HepG2 (cell line): ENCODE measurements around the gene APOC3. TPM values are rescaled to one million over a fixed set of nuclear protein-coding genes. Genes with fewer than 3 reads are reported as not detected.
A peak's percentile ranks its signal among the peaks of the same experiment; 100 is the strongest.

Source experiments
- ETV6 ChIP-seq: sonication (generic); formaldehyde crosslinking; conservative IDR thresholded peaks from 2 replicates; pipeline ENCODE4 v1.4.0; 2020; ENCODE audit warnings: missing genetic modification reagents
- GATA4 ChIP-seq: sonication (generic); IDR thresholded peaks from 2 replicates; pipeline ENCODE4 v1.6.1; 2016; ENCODE audit warnings: antibody characterized with exemption, low read depth, borderline replicate concordance
- GPN1 ChIP-seq: sonication (generic); formaldehyde crosslinking; IDR thresholded peaks from 2 replicates; pipeline ENCODE4 v1.5.1; 2020; ENCODE audit warnings: missing genetic modification reagents, borderline replicate concordance
- HOXA5 ChIP-seq: sonication (generic); formaldehyde crosslinking; IDR thresholded peaks from 2 replicates; pipeline ENCODE4 v1.4.0; 2020; ENCODE audit warnings: missing genetic modification reagents
- MAFG ChIP-seq: sonication (generic); formaldehyde crosslinking; IDR thresholded peaks from 2 replicates; pipeline ENCODE4 v1.5.1; 2020; ENCODE audit warnings: mild to moderate bottlenecking, missing genetic modification reagents
- NCOR1 ChIP-seq: fragments of 200-600 bp; sonication (generic); IDR thresholded peaks from 2 replicates; pipeline ENCODE4 v1.7.0; 2017; ENCODE audit warnings: antibody characterized with exemption, low read length, borderline replicate concordance
- NFIC ChIP-seq: IDR thresholded peaks from 2 replicates; pipeline ENCODE4 v1.6.1; 2012; ENCODE audit warnings: mild to moderate bottlenecking, low read length, inconsistent platforms
- SKI ChIP-seq: fragments of 450-650 bp; IDR thresholded peaks from one replicate; pipeline ENCODE4 v1.6.1; 2018; ENCODE audit warnings: mild to moderate bottlenecking; ENCODE audit not compliant: partially characterized antibody
- TCF7 ChIP-seq: sonication (generic); IDR thresholded peaks from 2 replicates; pipeline ENCODE4 v1.6.1; 2016; ENCODE audit warnings: antibody characterized with exemption, low read depth
- ZBTB7B ChIP-seq: sonication (generic); formaldehyde crosslinking; IDR thresholded peaks from 2 replicates; pipeline ENCODE4 v1.4.0; 2020; ENCODE audit warnings: missing genetic modification reagents
- ZMYM4 ChIP-seq: sonication (generic); formaldehyde crosslinking; IDR thresholded peaks from 2 replicates; pipeline ENCODE4 v1.8.1; 2023; ENCODE audit warnings: mild to moderate bottlenecking, missing genetic modification reagents
- ZNF547 ChIP-seq: sonication (generic); formaldehyde crosslinking; IDR thresholded peaks from 2 replicates; pipeline ENCODE4 v1.5.1; 2020; ENCODE audit warnings: mild to moderate bottlenecking, missing genetic modification reagents
- ZNF652 ChIP-seq: IDR thresholded peaks from 2 replicates; pipeline ENCODE4 v1.6.1; 2016; ENCODE audit warnings: low read depth, borderline replicate concordance
- ZNF790 ChIP-seq: sonication (generic); formaldehyde crosslinking; IDR thresholded peaks from 2 replicates; pipeline ENCODE4 v1.8.0; 2022; ENCODE audit warnings: missing genetic modification reagents, mild to moderate bottlenecking, borderline replicate concordance
- ZSCAN25 ChIP-seq: sonication (generic); formaldehyde crosslinking; IDR thresholded peaks from 2 replicates; pipeline ENCODE4 v1.8.0; 2022; ENCODE audit warnings: mild to moderate bottlenecking, missing genetic modification reagents
- polyA plus RNA-seq, 8 experiments: library from polyadenylated mRNA; depleted of rRNA in 3 of 8; stranded (reverse) in 7 of 8; unstranded in 1 of 8; fragments of >200 nt; fragmentation: Illumina TruSeq in 4 of 8; extraction: Trizol in 4 of 8; gene quantifications; 2 replicates each; pipeline versions ENCODE4 v1.2.1 to v1.2.3, GENCODE V29; 2011 to 2016; ENCODE audit warnings: low read depth in 4 of 8, missing spikeins in 1 of 8, mixed read lengths in 1 of 8; ENCODE audit not compliant: insufficient read depth in 1 of 8
- total RNA-seq, 5 experiments: library from RNA; depleted of rRNA; stranded (reverse); fragments of >200 nt; fragmentation: Illumina TruSeq; extraction: Trizol; gene quantifications; 2 replicates each; pipeline ENCODE4 v1.2.3, GENCODE V29; 2016; ENCODE audit warnings: low read depth in 1 of 5
- TF ChIP-seq, protein P1 (sequence below): sonication (generic); formaldehyde crosslinking; IDR thresholded peaks from 2 replicates; pipeline ENCODE4 v1.4.0; 2020; ENCODE audit warnings: mild to moderate bottlenecking, missing genetic modification reagents, borderline replicate concordance
- TF ChIP-seq, protein P2 (sequence below): sonication (generic); formaldehyde crosslinking; IDR thresholded peaks from 2 replicates; pipeline ENCODE4 v1.5.1; 2020; ENCODE audit warnings: missing genetic modification reagents, mild to moderate bottlenecking, borderline replicate concordance
- TF ChIP-seq, protein P3 (sequence below): sonication (generic); formaldehyde crosslinking; IDR thresholded peaks from 2 replicates; pipeline ENCODE4 v1.8.1; 2022; ENCODE audit warnings: low read depth, mild to moderate bottlenecking, missing genetic modification reagents

Gene APOC3
- total and polyA plus RNA-seq, 2 of the 13 experiments (the other 11 are each of a cell fraction or from before 2014, with no cell fraction given): 314 to 687 TPM

DNA sequence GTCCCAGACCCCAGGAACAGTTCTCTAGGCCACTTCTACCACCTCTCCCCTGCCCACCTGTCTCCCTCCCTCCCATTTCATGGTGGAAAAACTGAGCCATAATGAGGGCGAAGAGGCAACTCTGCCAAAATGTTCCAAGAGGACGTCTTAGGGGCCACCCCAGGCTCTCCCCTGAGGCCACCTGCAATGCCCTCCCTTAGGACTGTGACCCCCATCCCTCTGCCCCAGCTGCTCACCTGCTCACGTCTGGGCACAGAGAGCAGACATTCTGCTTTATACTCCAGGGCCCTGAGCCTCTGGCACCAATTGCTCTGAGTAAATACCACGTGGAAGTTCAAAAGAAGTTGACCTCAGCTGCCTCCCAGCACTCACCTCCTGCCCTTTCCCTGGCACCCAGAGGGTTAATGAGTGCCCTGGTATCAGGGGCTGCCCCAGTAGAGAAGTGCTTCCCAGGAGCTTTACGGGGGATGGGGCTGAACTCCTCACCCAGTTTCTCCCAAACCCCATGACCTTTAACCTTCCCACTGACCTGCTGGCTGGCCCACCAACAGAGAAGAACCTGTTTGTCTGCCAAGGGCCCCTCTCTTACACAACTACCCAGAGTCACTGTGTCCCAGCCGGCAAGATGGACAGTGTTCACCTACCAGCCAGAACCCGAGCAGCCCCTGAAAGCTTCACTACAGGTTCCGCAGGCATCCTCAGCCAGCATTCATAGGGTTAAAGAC lies 37.4 kb upstream of the APOC3 start (continued):
- TF ChIP-seq, protein P1, sequence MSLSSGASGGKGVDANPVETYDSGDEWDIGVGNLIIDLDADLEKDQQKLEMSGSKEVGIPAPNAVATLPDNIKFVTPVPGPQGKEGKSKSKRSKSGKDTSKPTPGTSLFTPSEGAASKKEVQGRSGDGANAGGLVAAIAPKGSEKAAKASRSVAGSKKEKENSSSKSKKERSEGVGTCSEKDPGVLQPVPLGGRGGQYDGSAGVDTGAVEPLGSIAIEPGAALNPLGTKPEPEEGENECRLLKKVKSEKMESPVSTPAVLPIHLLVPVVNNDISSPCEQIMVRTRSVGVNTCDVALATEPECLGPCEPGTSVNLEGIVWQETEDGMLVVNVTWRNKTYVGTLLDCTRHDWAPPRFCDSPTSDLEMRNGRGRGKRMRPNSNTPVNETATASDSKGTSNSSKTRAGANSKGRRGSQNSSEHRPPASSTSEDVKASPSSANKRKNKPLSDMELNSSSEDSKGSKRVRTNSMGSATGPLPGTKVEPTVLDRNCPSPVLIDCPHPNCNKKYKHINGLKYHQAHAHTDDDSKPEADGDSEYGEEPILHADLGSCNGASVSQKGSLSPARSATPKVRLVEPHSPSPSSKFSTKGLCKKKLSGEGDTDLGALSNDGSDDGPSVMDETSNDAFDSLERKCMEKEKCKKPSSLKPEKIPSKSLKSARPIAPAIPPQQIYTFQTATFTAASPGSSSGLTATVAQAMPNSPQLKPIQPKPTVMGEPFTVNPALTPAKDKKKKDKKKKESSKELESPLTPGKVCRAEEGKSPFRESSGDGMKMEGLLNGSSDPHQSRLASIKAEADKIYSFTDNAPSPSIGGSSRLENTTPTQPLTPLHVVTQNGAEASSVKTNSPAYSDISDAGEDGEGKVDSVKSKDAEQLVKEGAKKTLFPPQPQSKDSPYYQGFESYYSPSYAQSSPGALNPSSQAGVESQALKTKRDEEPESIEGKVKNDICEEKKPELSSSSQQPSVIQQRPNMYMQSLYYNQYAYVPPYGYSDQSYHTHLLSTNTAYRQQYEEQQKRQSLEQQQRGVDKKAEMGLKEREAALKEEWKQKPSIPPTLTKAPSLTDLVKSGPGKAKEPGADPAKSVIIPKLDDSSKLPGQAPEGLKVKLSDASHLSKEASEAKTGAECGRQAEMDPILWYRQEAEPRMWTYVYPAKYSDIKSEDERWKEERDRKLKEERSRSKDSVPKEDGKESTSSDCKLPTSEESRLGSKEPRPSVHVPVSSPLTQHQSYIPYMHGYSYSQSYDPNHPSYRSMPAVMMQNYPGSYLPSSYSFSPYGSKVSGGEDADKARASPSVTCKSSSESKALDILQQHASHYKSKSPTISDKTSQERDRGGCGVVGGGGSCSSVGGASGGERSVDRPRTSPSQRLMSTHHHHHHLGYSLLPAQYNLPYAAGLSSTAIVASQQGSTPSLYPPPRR (CRISPR knock-in tag): peak; percentile 58; the same call in 1 of the 2 replicates
- TF ChIP-seq GATA4 (peak; percentile 53; the same call in 1 of the 2 replicates), SKI (peak; percentile 76), ZSCAN25 (CRISPR knock-in tag) (peak; percentile 68; the same call in 1 of the 2 replicates), ZNF790 (no peak), HOXA5 (CRISPR knock-in tag) (peak; percentile 30; the same call in 1 of the 2 replicates), ZNF547 (CRISPR knock-in tag) (0 out of 2 replicates have a peak, but pooled peaks have one; percentile 52), MAFG (CRISPR knock-in tag) (no peak), ZBTB7B (CRISPR knock-in tag) (peak; percentile 92), NFIC (0 out of 2 replicates have a peak, but pooled peaks have one; percentile 67), ZNF652 (CRISPR knock-in tag) (peak; percentile 98), NCOR1 (peak; percentile 89), ZMYM4 (peak; percentile 68; the same call in 1 of the 2 replicates), TCF7 (peak; percentile 85), ETV6 (0 out of 2 replicates have a peak, but pooled peaks have one; percentile 6), GPN1 (no peak)
- TF ChIP-seq, protein P2, sequence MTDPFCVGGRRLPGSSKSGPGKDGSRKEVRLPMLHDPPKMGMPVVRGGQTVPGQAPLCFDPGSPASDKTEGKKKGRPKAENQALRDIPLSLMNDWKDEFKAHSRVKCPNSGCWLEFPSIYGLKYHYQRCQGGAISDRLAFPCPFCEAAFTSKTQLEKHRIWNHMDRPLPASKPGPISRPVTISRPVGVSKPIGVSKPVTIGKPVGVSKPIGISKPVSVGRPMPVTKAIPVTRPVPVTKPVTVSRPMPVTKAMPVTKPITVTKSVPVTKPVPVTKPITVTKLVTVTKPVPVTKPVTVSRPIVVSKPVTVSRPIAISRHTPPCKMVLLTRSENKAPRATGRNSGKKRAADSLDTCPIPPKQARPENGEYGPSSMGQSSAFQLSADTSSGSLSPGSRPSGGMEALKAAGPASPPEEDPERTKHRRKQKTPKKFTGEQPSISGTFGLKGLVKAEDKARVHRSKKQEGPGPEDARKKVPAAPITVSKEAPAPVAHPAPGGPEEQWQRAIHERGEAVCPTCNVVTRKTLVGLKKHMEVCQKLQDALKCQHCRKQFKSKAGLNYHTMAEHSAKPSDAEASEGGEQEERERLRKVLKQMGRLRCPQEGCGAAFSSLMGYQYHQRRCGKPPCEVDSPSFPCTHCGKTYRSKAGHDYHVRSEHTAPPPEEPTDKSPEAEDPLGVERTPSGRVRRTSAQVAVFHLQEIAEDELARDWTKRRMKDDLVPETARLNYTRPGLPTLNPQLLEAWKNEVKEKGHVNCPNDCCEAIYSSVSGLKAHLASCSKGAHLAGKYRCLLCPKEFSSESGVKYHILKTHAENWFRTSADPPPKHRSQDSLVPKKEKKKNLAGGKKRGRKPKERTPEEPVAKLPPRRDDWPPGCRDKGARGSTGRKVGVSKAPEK (CRISPR knock-in tag): peak; percentile 62; the same call in 1 of the 2 replicates
- TF ChIP-seq, protein P3, sequence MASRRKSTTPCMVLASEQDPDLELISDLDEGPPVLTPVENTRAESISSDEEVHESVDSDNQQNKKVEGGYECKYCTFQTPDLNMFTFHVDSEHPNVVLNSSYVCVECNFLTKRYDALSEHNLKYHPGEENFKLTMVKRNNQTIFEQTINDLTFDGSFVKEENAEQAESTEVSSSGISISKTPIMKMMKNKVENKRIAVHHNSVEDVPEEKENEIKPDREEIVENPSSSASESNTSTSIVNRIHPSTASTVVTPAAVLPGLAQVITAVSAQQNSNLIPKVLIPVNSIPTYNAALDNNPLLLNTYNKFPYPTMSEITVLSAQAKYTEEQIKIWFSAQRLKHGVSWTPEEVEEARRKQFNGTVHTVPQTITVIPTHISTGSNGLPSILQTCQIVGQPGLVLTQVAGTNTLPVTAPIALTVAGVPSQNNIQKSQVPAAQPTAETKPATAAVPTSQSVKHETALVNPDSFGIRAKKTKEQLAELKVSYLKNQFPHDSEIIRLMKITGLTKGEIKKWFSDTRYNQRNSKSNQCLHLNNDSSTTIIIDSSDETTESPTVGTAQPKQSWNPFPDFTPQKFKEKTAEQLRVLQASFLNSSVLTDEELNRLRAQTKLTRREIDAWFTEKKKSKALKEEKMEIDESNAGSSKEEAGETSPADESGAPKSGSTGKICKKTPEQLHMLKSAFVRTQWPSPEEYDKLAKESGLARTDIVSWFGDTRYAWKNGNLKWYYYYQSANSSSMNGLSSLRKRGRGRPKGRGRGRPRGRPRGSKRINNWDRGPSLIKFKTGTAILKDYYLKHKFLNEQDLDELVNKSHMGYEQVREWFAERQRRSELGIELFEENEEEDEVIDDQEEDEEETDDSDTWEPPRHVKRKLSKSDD (CRISPR knock-in tag): peak; percentile 66; the same call in 1 of the 2 replicates
